ENCODE data around the gene ADAMTS9. TPM values are rescaled to one million over a fixed set of nuclear protein-coding genes. Genes with fewer than 3 reads are reported as not detected.
A peak's percentile ranks its signal among the peaks of the same experiment; 100 is the strongest.

The ADAMTS9 gene, protein sequence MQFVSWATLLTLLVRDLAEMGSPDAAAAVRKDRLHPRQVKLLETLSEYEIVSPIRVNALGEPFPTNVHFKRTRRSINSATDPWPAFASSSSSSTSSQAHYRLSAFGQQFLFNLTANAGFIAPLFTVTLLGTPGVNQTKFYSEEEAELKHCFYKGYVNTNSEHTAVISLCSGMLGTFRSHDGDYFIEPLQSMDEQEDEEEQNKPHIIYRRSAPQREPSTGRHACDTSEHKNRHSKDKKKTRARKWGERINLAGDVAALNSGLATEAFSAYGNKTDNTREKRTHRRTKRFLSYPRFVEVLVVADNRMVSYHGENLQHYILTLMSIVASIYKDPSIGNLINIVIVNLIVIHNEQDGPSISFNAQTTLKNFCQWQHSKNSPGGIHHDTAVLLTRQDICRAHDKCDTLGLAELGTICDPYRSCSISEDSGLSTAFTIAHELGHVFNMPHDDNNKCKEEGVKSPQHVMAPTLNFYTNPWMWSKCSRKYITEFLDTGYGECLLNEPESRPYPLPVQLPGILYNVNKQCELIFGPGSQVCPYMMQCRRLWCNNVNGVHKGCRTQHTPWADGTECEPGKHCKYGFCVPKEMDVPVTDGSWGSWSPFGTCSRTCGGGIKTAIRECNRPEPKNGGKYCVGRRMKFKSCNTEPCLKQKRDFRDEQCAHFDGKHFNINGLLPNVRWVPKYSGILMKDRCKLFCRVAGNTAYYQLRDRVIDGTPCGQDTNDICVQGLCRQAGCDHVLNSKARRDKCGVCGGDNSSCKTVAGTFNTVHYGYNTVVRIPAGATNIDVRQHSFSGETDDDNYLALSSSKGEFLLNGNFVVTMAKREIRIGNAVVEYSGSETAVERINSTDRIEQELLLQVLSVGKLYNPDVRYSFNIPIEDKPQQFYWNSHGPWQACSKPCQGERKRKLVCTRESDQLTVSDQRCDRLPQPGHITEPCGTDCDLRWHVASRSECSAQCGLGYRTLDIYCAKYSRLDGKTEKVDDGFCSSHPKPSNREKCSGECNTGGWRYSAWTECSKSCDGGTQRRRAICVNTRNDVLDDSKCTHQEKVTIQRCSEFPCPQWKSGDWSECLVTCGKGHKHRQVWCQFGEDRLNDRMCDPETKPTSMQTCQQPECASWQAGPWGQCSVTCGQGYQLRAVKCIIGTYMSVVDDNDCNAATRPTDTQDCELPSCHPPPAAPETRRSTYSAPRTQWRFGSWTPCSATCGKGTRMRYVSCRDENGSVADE (N-terminal part only)
- polyA plus RNA-seq (ENCODE audit: insufficient read depth in 1 of 5, insufficient read length in 5 of 5, low replicate concordance in 1 of 5), result 10 to 100 TPM; 43.7 to 66.8 (median 58.7) TPM
- long read RNA-seq, donor 1, full-length matches to known transcripts, result 5 of 5 reads
- long read RNA-seq, donor 1, partial matches to known transcripts, result 0 of 5 reads
- long read RNA-seq, donor 1, other reads (novel, unspliced or antisense), result 0 of 5 reads
- long read RNA-seq, donor 2, full-length matches to known transcripts, result 1 of 1 reads
- long read RNA-seq, donor 2, partial matches to known transcripts, result 0 of 1 reads
- long read RNA-seq, donor 2, other reads (novel, unspliced or antisense), result 0 of 1 reads
- long read RNA-seq, donor 3, full-length matches to known transcripts, result 4 of 4 reads
- long read RNA-seq, donor 3, partial matches to known transcripts, result 0 of 4 reads
- long read RNA-seq, donor 3, other reads (novel, unspliced or antisense), result 0 of 4 reads
- long read RNA-seq, donor 4, partial matches to known transcripts, result 0 of 6 reads
- long read RNA-seq, donor 4, other reads (novel, unspliced or antisense), result 0 of 6 reads
- long read RNA-seq, donor 5, partial matches to known transcripts, result 17 of 18 reads
- long read RNA-seq, donor 5, other reads (novel, unspliced or antisense), result 0 of 18 reads
- long read RNA-seq, donor 6, transcript ADAMTS9-202 (9 exons, 2,871 nt), result major isoform, 6 of 7 reads
- long read RNA-seq, donor 6, partial matches to known transcripts, result 0 of 7 reads
- long read RNA-seq, donor 6, other reads (novel, unspliced or antisense), result 0 of 7 reads
- long read RNA-seq, donor 7, partial matches to known transcripts, result 0 of 2 reads
- long read RNA-seq, donor 7, other reads (novel, unspliced or antisense), result 0 of 2 reads
- long read RNA-seq, donor 8, full-length matches to known transcripts, result 1 of 9 reads
- long read RNA-seq, donor 8, partial matches to known transcripts, result 8 of 9 reads
- long read RNA-seq, donor 8, other reads (novel, unspliced or antisense), result 0 of 9 reads

DNA sequence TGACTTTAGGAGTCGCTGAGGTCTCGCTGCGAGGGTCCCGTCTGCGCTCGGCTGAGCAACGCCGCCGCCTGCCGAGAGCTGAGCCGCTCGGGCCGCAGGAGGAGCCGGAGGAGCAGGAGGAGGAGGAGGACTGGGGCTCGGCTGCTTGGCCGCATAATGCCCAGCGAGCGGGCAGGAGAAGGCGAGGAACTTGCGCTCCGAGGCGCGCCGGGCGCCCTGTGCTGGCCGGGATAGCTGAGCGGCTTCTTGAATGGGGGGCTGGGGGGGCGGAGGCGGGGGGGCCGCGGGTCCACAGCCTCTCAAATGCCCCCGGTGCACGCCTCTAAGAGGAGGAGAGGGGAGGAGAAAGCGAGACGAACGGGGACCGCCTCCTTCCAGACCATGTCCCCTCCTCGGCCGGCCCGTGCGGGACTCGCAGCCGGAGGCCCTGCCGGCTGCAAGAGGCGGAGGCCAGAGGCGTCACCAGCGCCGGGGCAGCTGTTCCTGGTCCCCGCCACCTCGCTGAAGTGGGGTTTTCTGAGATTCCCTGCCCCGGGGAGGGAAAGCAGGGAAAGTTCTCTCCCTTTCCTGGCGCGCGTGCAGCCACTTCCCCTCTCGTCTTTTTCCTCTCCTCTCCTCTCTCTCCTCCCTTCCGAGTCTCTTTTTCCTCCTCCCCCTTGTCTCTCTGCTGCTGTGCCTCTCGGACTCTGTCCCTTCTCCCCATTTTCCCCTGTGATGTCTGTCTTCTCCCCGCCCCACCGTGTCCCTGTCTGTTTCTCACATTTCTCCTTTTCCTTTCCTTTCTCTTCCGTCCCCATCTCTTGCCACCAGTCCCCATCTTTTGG is at the start of gene ADAMTS9:
Gene ADAMTS9, minus strand, starts transcription at position 220 of the 824 bp plus-strand sequence. CDS start 343 bp downstream, outside the sequence.
- peak; percentile 93 for DNase-seq

DNA sequence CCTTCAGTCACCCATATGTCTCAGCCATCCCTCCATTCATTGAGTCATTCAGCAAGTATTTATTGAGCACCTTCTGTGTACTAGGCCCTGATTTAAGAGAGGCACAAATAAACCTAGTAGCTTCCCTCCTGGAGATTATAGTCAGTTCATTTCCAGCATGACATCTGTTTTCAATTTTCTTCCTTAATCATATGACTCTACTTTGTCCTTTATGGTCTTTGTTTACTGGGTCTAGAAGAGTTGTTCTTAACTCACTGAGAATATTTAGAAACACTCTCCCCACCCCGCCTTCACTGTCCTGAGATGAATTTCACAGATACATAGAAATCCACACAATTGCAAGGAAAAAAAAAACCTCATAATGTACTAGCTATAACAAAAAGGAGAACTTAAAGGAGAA is 44.8 kb upstream of the ADAMTS9 start:
- DNase-seq, result no peak

DNA sequence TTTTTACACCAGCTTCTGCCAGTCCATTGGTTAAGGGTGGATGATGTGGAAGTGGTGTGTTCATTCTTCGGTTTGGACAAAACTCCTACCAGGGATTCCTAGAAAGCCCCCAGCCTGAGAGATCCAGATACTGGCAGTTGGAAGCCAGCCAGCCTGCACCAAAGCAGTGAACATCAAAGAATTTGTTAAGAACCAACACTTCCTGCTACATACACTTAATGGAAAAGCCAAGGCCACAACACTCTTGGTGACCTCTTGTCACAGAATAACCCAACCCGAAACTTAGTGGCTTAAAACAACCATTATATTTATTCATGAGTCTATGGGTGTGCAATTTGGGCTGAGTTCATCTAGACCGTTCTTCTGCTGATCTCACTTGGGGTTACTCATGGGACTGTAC is 42.9 kb upstream of the ADAMTS9 start:
- no peak for DNase-seq

DNA sequence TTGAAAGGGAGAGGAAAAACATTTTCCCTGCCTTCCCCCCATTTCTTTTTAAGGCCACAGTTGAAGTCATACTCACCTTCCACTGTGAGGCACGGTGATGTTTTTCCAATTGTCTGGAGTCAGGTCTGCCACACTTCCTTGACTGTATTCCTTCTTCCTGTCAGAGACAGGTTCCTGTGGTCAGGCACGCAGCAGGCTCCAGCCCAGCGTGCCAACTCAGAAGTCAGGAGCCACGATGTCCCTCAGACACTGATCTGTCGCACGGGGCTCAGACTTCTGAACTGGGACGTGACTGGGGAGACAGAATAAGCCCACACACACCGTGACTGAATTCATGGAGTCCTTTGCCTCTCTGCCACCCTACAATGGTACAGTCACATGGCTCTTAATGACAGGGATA is 41.2 kb upstream of the ADAMTS9 start:
- DNase-seq, result no peak

DNA sequence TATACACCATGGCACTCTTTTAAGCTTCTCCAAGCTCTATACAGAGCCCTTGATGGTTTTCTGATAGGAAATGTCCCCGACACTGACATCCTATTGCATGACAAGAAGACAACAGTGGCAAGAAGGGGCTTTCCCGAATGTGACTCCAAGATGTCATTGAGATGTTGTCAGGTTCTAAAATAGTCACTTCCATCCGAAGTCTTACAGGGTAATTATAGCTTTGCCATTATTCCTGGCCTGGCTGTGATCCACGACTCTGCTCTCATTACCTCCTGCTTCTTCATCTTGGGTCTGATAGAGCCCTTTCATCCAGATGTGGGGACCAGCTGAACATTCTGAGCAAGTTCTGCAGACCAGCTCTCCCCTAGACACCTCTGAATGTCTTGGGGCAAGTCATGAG is 40.6 kb upstream of the ADAMTS9 start:
- DNase-seq, result no peak

DNA sequence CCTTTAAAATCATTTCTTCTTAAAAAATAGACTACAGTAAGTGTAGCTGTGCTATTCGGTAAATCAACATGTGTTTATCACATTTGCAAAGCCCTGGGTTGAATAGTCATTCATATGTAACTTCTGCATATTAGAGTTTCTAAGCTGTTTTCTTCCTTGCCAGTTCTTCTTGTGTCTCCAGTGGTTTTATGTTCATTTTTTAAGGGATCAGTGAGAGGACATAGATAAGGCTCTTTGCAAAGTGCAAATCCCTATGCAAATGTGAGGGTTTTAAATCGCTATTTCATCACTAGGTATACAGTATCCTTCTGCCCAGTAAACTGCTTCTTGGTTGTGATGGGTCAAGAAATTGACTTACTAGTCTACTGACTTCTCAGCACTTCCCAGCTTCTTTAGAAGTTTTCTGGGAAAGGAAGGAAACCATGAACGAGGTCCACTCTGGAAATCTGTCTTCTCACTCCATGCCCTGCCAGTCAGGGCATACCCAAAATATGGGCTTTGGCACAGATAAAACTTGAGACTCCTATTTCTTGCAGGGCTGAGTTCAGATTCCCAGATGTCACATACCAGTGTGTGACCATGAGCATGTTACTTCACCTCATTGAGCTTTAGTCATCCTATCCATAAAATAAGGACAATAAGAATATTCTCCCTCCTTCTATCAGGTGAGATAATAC is 38.8 kb upstream of the ADAMTS9 start:
- no peak for DNase-seq

DNA sequence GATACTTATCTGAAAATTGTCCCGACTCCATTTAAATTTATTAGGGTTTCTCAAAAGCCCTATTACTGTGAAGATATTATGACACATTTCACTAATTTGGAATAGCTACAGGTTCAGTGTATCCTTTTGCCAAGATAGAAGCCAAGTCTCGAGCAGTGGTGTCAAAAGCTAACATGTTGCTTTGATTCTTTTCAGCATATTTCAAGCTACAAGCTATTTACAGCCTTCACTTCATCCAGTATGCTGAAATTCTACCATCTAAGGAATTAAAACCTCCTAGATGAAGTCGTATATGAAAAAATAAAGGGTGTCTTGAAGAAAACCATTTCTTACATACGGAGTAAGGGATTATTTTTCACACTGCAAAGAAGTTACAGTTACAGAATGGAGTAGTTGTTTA is 31.2 kb upstream of the ADAMTS9 start:
- DNase-seq, result no peak

DNA sequence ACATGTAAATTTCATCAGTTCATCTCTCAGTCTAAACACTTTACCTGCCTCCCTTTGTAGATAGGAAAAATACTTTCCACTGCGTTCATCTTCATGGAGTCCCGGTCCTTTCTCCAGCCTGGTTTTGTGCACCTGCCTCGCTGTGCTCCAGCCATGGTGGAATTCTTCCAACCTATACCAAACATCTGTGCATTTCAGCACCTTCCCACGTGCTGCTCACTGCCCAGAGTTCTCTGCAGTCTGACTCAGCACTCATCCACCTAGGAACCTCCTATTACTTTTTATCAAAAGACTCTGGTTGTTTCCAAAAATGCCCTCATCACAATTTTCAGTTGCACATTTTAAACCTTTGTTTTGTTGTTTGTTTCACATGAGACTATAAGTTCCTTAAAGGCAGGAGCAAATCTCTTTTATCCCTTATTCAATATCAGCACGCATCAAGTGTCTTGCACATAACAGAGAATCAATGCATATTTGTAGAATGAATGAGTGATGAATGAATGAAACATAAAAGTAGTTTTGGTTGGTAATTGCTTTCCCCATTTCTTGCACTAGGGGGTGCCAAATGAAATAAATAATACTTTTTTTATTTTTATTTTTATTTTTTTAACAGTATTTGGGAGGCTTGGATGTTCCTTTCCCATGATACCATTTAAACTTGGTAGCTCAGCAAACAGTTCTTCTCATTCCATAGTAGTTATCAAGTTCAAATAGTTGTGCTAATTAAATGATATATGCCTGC is 30.2 kb upstream of the ADAMTS9 start:
- DNase-seq, result no peak

DNA sequence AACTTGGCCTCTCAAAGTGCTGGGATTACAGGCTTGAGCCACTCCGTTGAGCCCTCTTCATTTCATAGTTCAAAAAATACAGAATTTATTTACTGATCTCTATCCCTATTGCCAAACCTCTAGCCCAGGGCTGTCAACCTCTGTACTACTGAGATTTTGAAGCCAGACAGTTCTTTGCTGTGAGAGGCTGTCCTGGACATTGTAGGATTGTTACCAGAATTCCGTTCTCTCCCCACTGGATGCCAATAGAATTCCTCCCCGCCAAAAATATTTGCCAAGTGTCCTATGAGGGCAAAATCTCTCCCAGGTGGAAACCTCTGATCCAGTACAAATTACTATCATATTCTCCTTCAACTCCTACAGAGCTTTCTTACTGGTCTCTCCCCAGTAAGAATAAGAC is 29.6 kb upstream of the ADAMTS9 start:
- no peak for DNase-seq

DNA sequence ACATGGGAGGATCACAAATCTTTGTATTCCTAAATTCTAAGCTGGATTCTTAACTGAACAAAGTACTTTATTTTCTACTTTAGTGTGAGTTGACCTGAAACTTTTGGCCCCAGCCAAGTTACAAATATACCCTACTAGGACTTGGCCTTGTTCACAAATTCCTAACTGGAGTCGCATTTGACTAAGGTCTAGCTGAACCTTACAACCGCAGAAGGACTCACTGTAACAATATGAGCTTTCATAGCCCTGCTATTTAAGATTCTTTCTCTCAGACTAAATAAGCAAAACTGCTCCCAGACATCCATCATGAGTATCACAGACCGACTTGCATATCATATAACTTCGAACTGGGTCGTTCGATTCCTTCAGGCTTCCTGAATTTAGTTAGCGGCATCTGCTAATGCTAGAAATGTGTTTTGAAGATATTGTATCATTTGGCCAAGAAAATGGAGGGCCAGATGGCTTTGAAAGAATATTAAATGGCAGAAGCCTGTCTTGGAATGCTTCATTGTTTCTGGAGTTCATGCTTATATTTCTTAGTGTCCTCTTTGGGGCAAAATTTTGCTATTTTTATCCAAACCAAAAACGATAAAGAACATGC is 28.4 kb upstream of the ADAMTS9 start:
- DNase-seq, result no peak

DNA sequence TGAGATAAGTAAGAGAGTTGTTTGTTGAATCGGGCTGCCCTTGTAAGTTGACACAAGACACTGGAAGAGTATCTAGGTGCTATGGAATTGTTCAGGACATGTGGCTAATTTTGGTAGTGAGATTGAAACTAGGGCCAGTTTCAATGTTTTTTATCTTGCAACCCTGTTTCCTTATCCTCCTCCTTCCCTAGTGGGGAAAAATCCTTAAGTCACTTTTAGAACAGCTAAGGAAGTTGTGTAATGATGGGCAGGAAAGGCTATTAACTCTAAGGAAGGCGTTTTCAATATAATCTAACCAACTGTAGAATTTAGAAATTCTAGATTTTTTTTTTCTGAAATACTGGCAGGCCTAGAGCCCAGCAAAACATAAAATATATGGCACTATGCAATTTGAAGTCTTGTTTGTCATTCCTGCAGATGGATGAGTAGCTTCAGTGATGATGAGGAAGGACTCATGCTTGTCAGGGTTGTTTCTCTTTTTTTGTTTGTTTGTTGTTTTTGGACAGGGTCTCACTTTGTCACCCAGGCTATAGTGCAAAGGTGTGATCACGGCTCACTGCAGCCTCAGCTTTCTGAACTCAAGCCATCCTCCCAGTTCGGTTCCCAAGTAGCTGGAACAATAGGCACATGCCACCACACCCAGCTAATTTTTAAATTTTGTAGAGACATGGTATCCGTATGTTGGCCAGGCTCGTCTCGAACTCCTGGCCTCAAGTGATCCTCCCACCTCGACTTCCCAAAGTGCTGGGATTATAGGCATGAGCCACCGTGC is 27.6 kb upstream of the ADAMTS9 start:
- DNase-seq, result no peak

DNA sequence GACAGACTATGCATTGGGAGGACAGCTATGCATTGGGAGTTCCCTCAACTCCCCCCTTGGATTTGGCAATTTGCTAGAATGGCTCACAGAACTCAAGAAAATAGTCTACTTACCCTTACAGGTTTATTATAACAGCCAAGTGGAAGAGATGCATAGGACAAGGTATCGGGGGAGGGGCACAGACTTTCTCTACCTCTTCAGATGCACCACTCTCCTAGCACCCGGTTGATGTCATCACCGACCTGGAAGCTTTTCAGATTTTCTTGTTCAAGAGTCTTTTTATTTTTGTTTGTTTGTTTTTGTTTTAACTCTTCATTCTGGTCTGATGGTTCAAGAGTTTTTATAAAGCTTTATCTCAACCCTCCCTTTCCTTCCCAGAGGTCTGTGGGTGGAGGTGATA is 20.7 kb upstream of the ADAMTS9 start:
- DNase-seq, result no peak

DNA sequence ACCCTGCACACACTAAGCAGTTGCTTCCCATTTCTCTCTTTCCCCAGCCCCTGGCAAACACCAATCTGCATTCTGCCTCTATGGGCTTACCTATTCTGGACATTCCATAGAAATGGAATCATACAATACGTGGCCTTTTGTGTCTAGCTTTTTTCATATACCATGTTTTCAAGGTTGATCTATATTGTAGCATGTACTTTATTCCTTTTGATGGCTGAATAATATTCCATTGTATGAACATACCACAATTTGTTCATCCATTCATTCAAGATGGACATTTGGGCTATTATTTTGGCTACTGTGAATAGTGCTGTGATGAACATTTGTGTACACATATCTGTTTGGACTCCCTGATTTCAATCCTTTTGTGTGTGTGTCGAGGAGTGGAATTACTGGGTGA is 18.1 kb upstream of the ADAMTS9 start:
- DNase-seq, result no peak

DNA sequence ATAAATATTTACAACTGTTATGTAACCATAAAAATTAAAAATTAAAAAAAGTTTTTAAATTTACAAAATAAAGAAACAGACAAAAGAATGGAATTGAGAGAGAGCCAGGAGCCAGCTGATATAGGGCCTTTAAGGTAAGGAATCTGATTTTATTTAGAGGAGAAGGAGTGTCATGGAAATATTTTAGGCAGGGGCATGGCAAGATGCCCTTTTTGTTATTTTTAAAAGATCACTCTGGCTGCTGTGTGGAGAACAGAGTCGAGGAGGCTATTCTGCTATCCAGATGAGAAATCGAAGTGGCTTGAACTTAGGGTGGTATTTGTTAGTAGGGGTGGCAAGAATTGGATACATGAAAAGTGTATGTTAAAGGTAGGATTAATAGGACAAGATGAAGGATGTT is 9.1 kb upstream of the ADAMTS9 start:
- DNase-seq, result no peak

DNA sequence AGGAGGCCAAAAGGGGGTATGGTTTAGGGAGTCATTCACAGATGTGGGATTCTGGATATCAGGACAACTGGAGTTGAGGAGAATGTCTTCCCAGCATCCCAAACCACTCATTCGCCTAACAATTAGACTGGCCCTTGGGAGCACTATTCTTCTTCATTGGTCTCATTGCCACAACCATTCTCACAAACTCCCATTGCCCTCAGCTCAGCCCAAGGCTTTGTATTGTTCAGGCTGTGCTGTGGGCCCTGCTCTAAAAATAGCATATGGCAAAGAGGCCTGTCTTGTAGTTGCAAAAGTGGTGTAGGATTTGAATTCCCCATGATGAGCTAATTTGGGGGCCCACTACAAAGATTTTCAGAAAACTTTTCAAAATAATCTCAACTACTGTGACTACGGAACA is 6.3 kb upstream of the ADAMTS9 start:
- no peak for DNase-seq

DNA sequence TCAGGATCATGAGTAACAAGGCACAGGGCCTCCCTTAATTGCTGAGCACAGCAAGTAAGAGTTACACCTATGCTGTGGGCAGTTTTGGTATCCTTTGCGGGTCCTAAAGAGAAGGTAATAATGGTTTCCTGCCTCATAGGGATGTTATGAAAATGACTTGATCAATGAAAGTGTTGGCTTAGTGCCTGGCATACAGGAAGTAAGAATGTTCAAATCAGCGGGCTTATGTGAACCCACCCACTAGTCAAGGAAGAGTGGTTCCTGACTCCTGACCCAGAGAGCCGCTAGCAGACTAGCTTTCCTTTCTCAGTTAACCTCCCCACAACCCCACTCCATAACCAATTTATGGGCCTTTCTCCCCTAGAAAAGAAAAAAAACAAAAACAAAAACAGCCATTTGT is 5.2 kb upstream of the ADAMTS9 start:
- DNase-seq, result no peak

DNA sequence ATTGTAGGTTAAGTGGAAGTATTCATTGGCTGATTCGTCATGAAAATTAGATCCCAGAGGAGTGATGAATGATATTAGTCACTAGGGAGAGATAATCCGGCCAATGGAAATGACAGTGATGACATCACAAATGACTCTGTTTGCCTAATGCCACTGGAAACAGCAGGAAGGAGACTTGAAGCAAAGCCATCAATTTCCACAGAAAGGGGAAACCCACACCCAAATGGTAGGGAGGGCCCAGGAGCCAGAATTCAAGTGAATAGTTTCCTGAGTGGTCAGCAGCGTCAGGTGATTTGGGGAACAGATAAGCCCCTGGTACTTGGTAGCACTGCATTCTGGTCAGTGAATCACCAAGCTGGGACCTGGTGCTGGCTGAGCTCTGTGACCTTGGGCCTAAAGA is 3.3 kb upstream of the ADAMTS9 start:
- no peak for DNase-seq
